ENCODE results near the gene MAEA.

- TF ChIP-seq, protein P1, sequence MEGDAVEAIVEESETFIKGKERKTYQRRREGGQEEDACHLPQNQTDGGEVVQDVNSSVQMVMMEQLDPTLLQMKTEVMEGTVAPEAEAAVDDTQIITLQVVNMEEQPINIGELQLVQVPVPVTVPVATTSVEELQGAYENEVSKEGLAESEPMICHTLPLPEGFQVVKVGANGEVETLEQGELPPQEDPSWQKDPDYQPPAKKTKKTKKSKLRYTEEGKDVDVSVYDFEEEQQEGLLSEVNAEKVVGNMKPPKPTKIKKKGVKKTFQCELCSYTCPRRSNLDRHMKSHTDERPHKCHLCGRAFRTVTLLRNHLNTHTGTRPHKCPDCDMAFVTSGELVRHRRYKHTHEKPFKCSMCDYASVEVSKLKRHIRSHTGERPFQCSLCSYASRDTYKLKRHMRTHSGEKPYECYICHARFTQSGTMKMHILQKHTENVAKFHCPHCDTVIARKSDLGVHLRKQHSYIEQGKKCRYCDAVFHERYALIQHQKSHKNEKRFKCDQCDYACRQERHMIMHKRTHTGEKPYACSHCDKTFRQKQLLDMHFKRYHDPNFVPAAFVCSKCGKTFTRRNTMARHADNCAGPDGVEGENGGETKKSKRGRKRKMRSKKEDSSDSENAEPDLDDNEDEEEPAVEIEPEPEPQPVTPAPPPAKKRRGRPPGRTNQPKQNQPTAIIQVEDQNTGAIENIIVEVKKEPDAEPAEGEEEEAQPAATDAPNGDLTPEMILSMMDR (IDR thresholded peaks at IDR 0.05), result no peak
- TF ChIP-seq POLR2AphosphoS5 (IDR thresholded peaks at IDR 0.05), result no peak
Measured at GRCh38 chr4:1296324-1297022, 6.8 kb downstream of the MAEA start.
